ENCODE measurements around the gene CDC42EP2. TPM values are rescaled to one million over a fixed set of nuclear protein-coding genes. Genes with fewer than 3 reads are reported as not detected.

CDC42EP2 gene
- total and polyA plus RNA-seq, 2 of the 13 experiments (the other 11 are each of a cell fraction or from before 2014, with no cell fraction given): 2.3 to 7.1 TPM

DNA sequence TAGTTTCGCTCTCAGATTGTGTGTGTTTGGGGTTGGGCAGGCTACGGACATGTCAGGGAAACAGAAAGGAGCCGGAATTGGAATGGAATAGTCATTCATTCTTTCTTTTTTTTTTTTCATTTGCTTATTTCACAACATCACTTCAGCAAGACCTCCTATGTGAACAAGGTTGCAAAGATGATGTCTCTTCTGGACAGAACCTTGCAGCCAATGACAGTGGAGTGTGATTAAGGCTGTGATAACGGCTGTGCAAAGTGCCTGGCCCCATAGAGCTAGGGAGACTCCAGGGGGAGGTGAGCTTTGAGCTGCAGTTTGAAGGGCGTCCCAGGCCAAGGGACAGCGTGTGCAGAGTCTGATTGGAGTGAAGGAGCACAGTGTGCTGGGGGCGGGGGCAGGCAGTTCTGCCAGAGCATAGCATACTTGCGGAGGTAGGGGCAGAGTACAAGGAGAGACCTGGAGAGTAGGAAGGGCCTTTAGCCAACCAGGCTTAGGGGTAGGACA, 43.2 kb downstream of the CDC42EP2 start (continued):
- no peak for TF ChIP-seq MAFK (conservative IDR thresholded peaks at IDR 0.05 in 1 of 2, IDR thresholded peaks at IDR 0.05 in 1 of 2; ENCODE audit: low read length in 2 of 2)
- TF ChIP-seq, protein P1, sequence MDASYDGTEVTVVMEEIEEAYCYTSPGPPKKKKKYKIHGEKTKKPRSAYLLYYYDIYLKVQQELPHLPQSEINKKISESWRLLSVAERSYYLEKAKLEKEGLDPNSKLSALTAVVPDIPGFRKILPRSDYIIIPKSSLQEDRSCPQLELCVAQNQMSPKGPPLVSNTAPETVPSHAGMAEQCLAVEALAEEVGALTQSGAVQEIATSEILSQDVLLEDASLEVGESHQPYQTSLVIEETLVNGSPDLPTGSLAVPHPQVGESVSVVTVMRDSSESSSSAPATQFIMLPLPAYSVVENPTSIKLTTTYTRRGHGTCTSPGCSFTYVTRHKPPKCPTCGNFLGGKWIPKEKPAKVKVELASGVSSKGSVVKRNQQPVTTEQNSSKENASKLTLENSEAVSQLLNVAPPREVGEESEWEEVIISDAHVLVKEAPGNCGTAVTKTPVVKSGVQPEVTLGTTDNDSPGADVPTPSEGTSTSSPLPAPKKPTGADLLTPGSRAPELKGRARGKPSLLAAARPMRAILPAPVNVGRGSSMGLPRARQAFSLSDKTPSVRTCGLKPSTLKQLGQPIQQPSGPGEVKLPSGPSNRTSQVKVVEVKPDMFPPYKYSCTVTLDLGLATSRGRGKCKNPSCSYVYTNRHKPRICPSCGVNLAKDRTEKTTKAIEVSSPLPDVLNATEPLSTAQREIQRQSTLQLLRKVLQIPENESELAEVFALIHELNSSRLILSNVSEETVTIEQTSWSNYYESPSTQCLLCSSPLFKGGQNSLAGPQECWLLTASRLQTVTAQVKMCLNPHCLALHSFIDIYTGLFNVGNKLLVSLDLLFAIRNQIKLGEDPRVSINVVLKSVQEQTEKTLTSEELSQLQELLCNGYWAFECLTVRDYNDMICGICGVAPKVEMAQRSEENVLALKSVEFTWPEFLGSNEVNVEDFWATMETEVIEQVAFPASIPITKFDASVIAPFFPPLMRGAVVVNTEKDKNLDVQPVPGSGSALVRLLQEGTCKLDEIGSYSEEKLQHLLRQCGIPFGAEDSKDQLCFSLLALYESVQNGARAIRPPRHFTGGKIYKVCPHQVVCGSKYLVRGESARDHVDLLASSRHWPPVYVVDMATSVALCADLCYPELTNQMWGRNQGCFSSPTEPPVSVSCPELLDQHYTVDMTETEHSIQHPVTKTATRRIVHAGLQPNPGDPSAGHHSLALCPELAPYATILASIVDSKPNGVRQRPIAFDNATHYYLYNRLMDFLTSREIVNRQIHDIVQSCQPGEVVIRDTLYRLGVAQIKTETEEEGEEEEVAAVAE (CRISPR knock-in tag; IDR thresholded peaks at IDR 0.05; ENCODE audit: borderline replicate concordance): peak; percentile 64; the same call in 1 of the 2 replicates
- no peak for TF ChIP-seq ZFP36L2 (CRISPR knock-in tag; IDR thresholded peaks at IDR 0.05)
- TF ChIP-seq ZNF142 (CRISPR knock-in tag; IDR thresholded peaks at IDR 0.05): no peak
- TF ChIP-seq ZNF484 (CRISPR knock-in tag; IDR thresholded peaks at IDR 0.05; ENCODE audit: borderline replicate concordance, low read depth): no peak
- TF ChIP-seq SMARCE1 (IDR thresholded peaks at IDR 0.05; ENCODE audit: borderline replicate concordance): no peak
- peak; percentile 95 for TF ChIP-seq CEBPB (IDR thresholded peaks at IDR 0.05; ENCODE audit: borderline replicate concordance, low read depth, low read length)
- TF ChIP-seq ZNF121 (CRISPR knock-in tag; IDR thresholded peaks at IDR 0.05): no peak
- no peak; the same call in 1 of the 2 replicates for TF ChIP-seq TFDP2 (CRISPR knock-in tag; IDR thresholded peaks at IDR 0.05)
- TF ChIP-seq, protein P2, sequence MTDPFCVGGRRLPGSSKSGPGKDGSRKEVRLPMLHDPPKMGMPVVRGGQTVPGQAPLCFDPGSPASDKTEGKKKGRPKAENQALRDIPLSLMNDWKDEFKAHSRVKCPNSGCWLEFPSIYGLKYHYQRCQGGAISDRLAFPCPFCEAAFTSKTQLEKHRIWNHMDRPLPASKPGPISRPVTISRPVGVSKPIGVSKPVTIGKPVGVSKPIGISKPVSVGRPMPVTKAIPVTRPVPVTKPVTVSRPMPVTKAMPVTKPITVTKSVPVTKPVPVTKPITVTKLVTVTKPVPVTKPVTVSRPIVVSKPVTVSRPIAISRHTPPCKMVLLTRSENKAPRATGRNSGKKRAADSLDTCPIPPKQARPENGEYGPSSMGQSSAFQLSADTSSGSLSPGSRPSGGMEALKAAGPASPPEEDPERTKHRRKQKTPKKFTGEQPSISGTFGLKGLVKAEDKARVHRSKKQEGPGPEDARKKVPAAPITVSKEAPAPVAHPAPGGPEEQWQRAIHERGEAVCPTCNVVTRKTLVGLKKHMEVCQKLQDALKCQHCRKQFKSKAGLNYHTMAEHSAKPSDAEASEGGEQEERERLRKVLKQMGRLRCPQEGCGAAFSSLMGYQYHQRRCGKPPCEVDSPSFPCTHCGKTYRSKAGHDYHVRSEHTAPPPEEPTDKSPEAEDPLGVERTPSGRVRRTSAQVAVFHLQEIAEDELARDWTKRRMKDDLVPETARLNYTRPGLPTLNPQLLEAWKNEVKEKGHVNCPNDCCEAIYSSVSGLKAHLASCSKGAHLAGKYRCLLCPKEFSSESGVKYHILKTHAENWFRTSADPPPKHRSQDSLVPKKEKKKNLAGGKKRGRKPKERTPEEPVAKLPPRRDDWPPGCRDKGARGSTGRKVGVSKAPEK (CRISPR knock-in tag; IDR thresholded peaks at IDR 0.05; ENCODE audit: borderline replicate concordance): no peak
